Keratinocyte (primary cell): ENCODE data around the gene VPS13D. TPM values are rescaled to one million over a fixed set of nuclear protein-coding genes. Genes with fewer than 3 reads are reported as not detected.

Source experiments
- DNase-seq: peaks from one replicate; pipeline ENCODE4 v3.0.0-alpha.2; 2011; ENCODE audit warnings: low read depth, missing footprints, low spot score
- FAIRE-seq: peaks from 2 replicates; lab custom pipeline; 2011; peaks lifted over from hg19 to GRCh38; lab: Jason Lieb, UNC
- H2AFZ ChIP-seq: 2 replicates; pipeline ENCODE4 v1.6.0; 2012; ENCODE audit warnings: low read length, control low read depth, inconsistent platforms; ENCODE audit not compliant: control insufficient read depth
- H3K27ac ChIP-seq: 2 replicates; pipeline ENCODE4 v1.5.1; 2011; ENCODE audit warnings: low read length; ENCODE audit not compliant: control insufficient read depth, insufficient read depth
- H3K27me3 ChIP-seq: 3 replicates; pipeline ENCODE4 v1.6.0; 2011; ENCODE audit warnings: low read length; ENCODE audit not compliant: control insufficient read depth, insufficient read depth; ENCODE audit errors: extremely low read depth
- H3K36me3 ChIP-seq, 2 experiments: 2 replicates in 1 of 2; 3 replicates in 1 of 2; pipeline ENCODE4 v1.5.1; 2011; ENCODE audit warnings: low read length in 2 of 2, mild to moderate bottlenecking in 1 of 2; ENCODE audit not compliant: control insufficient read depth in 2 of 2, insufficient read depth in 2 of 2; ENCODE audit errors: extremely low read depth in 1 of 2
- H3K4me1 ChIP-seq: 3 replicates; pipeline ENCODE4 v1.5.1; 2011; ENCODE audit warnings: low read length; ENCODE audit not compliant: control insufficient read depth, insufficient read depth; ENCODE audit errors: extremely low read depth
- H3K4me2 ChIP-seq: 3 replicates; pipeline ENCODE4 v1.6.0; 2011; ENCODE audit warnings: low read depth, low read length; ENCODE audit not compliant: control insufficient read depth, insufficient read depth; ENCODE audit errors: extremely low read depth
- H3K4me3 ChIP-seq, 3 experiments: fragments of 200-600 bp in 1 of 3; sonication (generic) in 1 of 3; 2 replicates in 2 of 3; 3 replicates in 1 of 3; pipeline ENCODE4 v1.5.1; 2011 to 2016; ENCODE audit warnings: low read length in 3 of 3, mild to moderate bottlenecking in 3 of 3, control low read depth in 2 of 3, inconsistent platforms in 1 of 3, low read depth in 1 of 3, mixed read lengths in 1 of 3, mixed run types in 1 of 3, moderate library complexity in 1 of 3; ENCODE audit not compliant: control insufficient read depth in 2 of 3, insufficient read depth in 2 of 3; ENCODE audit errors: extremely low read depth in 1 of 3
- H3K79me2 ChIP-seq: 2 replicates; pipeline ENCODE4 v1.6.0; 2012; ENCODE audit warnings: low read length; ENCODE audit not compliant: control insufficient read depth, insufficient read depth
- H3K9ac ChIP-seq: 3 replicates; pipeline ENCODE4 v1.6.0; 2011; ENCODE audit warnings: low read length; ENCODE audit not compliant: control insufficient read depth, insufficient read depth; ENCODE audit errors: extremely low read depth
- H3K9me1 ChIP-seq: 3 replicates; pipeline ENCODE4 v1.6.0; 2011; ENCODE audit warnings: low read length; ENCODE audit not compliant: control insufficient read depth, insufficient read depth; ENCODE audit errors: extremely low read depth
- H3K9me3 ChIP-seq: 2 replicates; pipeline ENCODE4 v1.5.1; 2012; ENCODE audit warnings: low read depth, low read length; ENCODE audit not compliant: control insufficient read depth
- H4K20me1 ChIP-seq: 3 replicates; pipeline ENCODE4 v1.6.0; 2011; ENCODE audit warnings: low read length; ENCODE audit not compliant: control insufficient read depth, insufficient read depth; ENCODE audit errors: extremely low read depth
- CTCF ChIP-seq, 3 experiments: IDR thresholded peaks in 1 of 3; conservative IDR thresholded peaks in 1 of 3; optimal IDR thresholded peaks in 1 of 3; 2 replicates in 2 of 3; 3 replicates in 1 of 3; pipeline versions ENCODE3 to v1.5.1; 2011; ENCODE audit warnings: low read length in 3 of 3, mild to moderate bottlenecking in 3 of 3, moderate library complexity in 2 of 3, control low read depth in 1 of 3, inconsistent platforms in 1 of 3; ENCODE audit not compliant: insufficient read depth in 2 of 3; ENCODE audit errors: extremely low read depth in 1 of 3
- EZH2 ChIP-seq: IDR thresholded peaks from one replicate; pipeline ENCODE4 v1.6.1; 2012; ENCODE audit warnings: inconsistent platforms, mild to moderate bottlenecking, low read length, moderate library complexity
- dilution Hi-C: fragments of 300-500 bp; cut with MboI; formaldehyde crosslinking; loops from one replicate; pipeline ENCODE4 v1.7.0; 2020; ENCODE audit warnings: low sequenced_read_pairs; ENCODE audit not compliant: extremely low pct_ligation_motif_present
- polyA plus RNA-seq, 5 experiments: library from polyadenylated mRNA; depleted of rRNA in 3 of 5; stranded (reverse) in 3 of 5; stranded (forward) in 1 of 5; unstranded in 1 of 5; fragments of >200 nt; gene quantifications; 1 replicate in 1 of 5; 2 replicates in 3 of 5; 3 replicates in 1 of 5; pipeline versions ENCODE4 v1.2.1 to v1.2.3, GENCODE V29; 2011 to 2012; ENCODE audit warnings: missing spikeins in 2 of 5, low read depth in 1 of 5, low replicate concordance in 1 of 5

VPS13D gene
- polyA plus RNA-seq, 1 donor (not counting 4 experiments of a cell fraction or from before 2014, with no cell fraction given), result 19.0 TPM

DNA sequence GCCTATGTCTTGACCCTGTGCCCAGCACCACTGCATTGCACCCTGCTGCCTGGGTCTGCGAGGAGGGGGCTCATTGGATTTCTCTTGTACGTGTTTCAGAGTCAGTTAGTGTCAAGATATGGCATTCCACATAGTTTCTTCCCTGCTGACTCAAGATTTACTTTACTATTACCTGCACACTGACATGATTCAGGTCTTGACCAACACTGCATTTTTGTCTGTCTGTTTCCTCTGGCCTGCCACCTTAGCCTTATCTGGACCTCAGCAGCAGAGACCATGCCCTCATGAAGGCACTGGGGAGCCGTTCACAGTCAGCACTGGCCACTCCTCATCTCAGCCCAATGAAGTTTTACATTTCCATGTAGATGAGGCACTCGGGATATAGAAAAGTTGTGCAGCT, 232.8 kb downstream of the VPS13D start:
- no peaks in the 10 kb centered on the region for H4K20me1 ChIP-seq
- H3K9ac ChIP-seq, result no peak overlapping the region
- no peak overlapping the region for H3K27ac ChIP-seq
- DNase-seq (no peak), FAIRE-seq (no peak)
- no peaks in the 10 kb centered on the region for H3K79me2 ChIP-seq
- dilution Hi-C loops, result no loop called here
- no peak overlapping the region for H2AFZ ChIP-seq
- peaks cover 0 to 20% of the 10 kb centered on the region in 2 experiments for H3K36me3 ChIP-seq
- no peaks in the 10 kb centered on the region for H3K4me1 ChIP-seq
- no peak for TF ChIP-seq EZH2
- no peak for TF ChIP-seq CTCF (optimal IDR thresholded peaks at IDR 0.05 in 1 of 3, IDR thresholded peaks at IDR 0.05 in 1 of 3, conservative IDR thresholded peaks at IDR 0.05 in 1 of 3; ENCODE audit: extremely low read depth in 1 of 3, insufficient read depth in 2 of 3, low read length in 3 of 3)
- no peaks in the 10 kb centered on the region for H3K9me1 ChIP-seq
- no peak overlapping the region for H3K4me3 ChIP-seq
- no peaks in the 10 kb centered on the region for H3K9me3 ChIP-seq
- H3K4me2 ChIP-seq, result no peak overlapping the region
- no peaks in the 10 kb centered on the region for H3K27me3 ChIP-seq

GRCh38 chr1:12464045-12464461, 234.2 kb downstream of the VPS13D start:
- Histone ChIP-seq H3K4me2 (no peak overlapping the region), H3K4me3 (no peak overlapping the region), H4K20me1 (no peaks in the 10 kb centered on the region), H3K9me1 (no peaks in the 10 kb centered on the region), H3K4me1 (no peaks in the 10 kb centered on the region), H3K27ac (no peak overlapping the region), H3K9ac (no peak overlapping the region), H3K9me3 (no peaks in the 10 kb centered on the region), H2AFZ (no peak overlapping the region), H3K27me3 (no peaks in the 10 kb centered on the region), H3K79me2 (no peaks in the 10 kb centered on the region), H3K36me3 (peaks cover 0 to 17% of the 10 kb centered on the region in 2 experiments)
- TF ChIP-seq EZH2 (no peak), CTCF (optimal IDR thresholded peaks at IDR 0.05 in 1 of 3, IDR thresholded peaks at IDR 0.05 in 1 of 3, conservative IDR thresholded peaks at IDR 0.05 in 1 of 3; ENCODE audit: extremely low read depth in 1 of 3, insufficient read depth in 2 of 3, low read length in 3 of 3) (no peak)
- dilution Hi-C loops, result no loop called here
- FAIRE-seq (no peak), DNase-seq (no peak)
